K562 (cell line): ENCODE measurements around the gene CMIP. TPM values are rescaled to one million over a fixed set of nuclear protein-coding genes. Genes with fewer than 3 reads are reported as not detected.
A peak's percentile ranks its signal among the peaks of the same experiment; 100 is the strongest.

Source experiments
- BCOR ChIP-seq: fragments of 450-650 bp; IDR thresholded peaks from 2 replicates; pipeline ENCODE4 v1.6.1; 2016
- CBFA2T2 ChIP-seq: fragments of 450-650 bp; conservative IDR thresholded peaks from 2 replicates; pipeline ENCODE4 v1.6.1; 2017; ENCODE audit warnings: mild to moderate bottlenecking
- CCAR2 ChIP-seq: fragments of 200-400 bp; formaldehyde crosslinking; IDR thresholded peaks from 2 replicates; pipeline ENCODE4 v1.6.1; 2017; ENCODE audit warnings: mild to moderate bottlenecking, low read depth, low read length
- FOS ChIP-seq: IDR thresholded peaks from 3 replicates; pipeline ENCODE4 v1.6.1; 2011; ENCODE audit not compliant: insufficient read length; ENCODE audit errors: extremely low read depth
- HNRNPK ChIP-seq: fragments of 200-400 bp; formaldehyde crosslinking; IDR thresholded peaks from one replicate; pipeline ENCODE4 v1.6.1; 2018; ENCODE audit warnings: mild to moderate bottlenecking, low read depth, low read length; ENCODE audit not compliant: poor library complexity, severe bottlenecking
- LEF1 ChIP-seq: fragments of 450-650 bp; IDR thresholded peaks from 2 replicates; pipeline ENCODE4 v1.6.1; 2016; ENCODE audit warnings: mild to moderate bottlenecking
- NFE2 ChIP-seq: IDR thresholded peaks from 2 replicates; pipeline ENCODE4 v1.6.1; 2014; ENCODE audit warnings: antibody characterized with exemption, low read depth
- RFX7 ChIP-seq: fragments of 250-450 bp; sonication (Bioruptor Pico); IDR thresholded peaks from 2 replicates; pipeline ENCODE4 v1.5.1; 2021; ENCODE audit warnings: mild to moderate bottlenecking
- RNF2 ChIP-seq: sonication (generic); IDR thresholded peaks from 2 replicates; pipeline ENCODE4 v1.6.1; 2016
- SNRNP70 ChIP-seq: fragments of 200-400 bp; formaldehyde crosslinking; optimal IDR thresholded peaks from 2 replicates; pipeline ENCODE3; 2017; ENCODE audit warnings: low read depth, low read length
- SREBF2 ChIP-seq: sonication (generic); formaldehyde crosslinking; IDR thresholded peaks from 2 replicates; pipeline ENCODE4 v1.4.0; 2020; ENCODE audit warnings: mild to moderate bottlenecking, missing genetic modification reagents
- YBX1 ChIP-seq: fragments of 450-650 bp; IDR thresholded peaks from 2 replicates; pipeline ENCODE4 v1.7.1; 2016; ENCODE audit warnings: mild to moderate bottlenecking
- ZNF253 ChIP-seq: fragments of 250-450 bp; sonication (Bioruptor Pico); conservative IDR thresholded peaks from 2 replicates; pipeline ENCODE4 v1.6.1; 2021; ENCODE audit warnings: mild to moderate bottlenecking
- ZNF644 ChIP-seq: fragments of 200-800 bp; sonication (Bioruptor generic); IDR thresholded peaks from 2 replicates; pipeline ENCODE4 v1.6.1; 2016; ENCODE audit warnings: low read depth, missing genetic modification characterization, missing compliant biosample characterization
- ZNF699 ChIP-seq: fragments of 250-450 bp; sonication (Bioruptor Pico); IDR thresholded peaks from 2 replicates; pipeline ENCODE4 v1.8.0; 2021; ENCODE audit warnings: mild to moderate bottlenecking, moderate library complexity; ENCODE audit not compliant: insufficient replicate concordance
- ZSCAN32 ChIP-seq: fragments of 450-650 bp; formaldehyde crosslinking; IDR thresholded peaks from 2 replicates; pipeline ENCODE4 v1.4.0; 2020; ENCODE audit warnings: mild to moderate bottlenecking, moderate library complexity
- polyA plus RNA-seq, 8 experiments: library from polyadenylated mRNA; depleted of rRNA in 4 of 8; stranded (reverse) in 5 of 8; unstranded in 3 of 8; fragments of >200 nt; fragmentation: Nextera tagmentation in 2 of 8; fragmentation: Illumina TruSeq in 1 of 8; extraction: Ambion mirVana in 2 of 8; extraction: Trizol in 1 of 8; gene quantifications; 2 replicates each; pipeline versions ENCODE4 v1.2.1 to v1.2.3, GENCODE V29; 2011 to 2014; ENCODE audit warnings: inconsistent platforms in 1 of 8, missing spikeins in 1 of 8
- total RNA-seq, 7 experiments: library from RNA; depleted of rRNA in 6 of 7; stranded (reverse); fragments of >200 nt in 6 of 7; fragmentation: Illumina TruSeq in 2 of 7; extraction: Trizol in 2 of 7; gene quantifications; 2 replicates each; pipeline versions ENCODE4 v1.2.1 to v1.2.3, GENCODE V29; 2011 to 2021; ENCODE audit warnings: low replicate concordance in 1 of 7
- TF ChIP-seq, protein P1 (sequence below): fragments of 450-650 bp; IDR thresholded peaks from 2 replicates; pipeline ENCODE4 v1.6.1; 2016; ENCODE audit warnings: borderline replicate concordance
- TF ChIP-seq, protein P2 (sequence below), 2 experiments: fragments of 450-650 bp in 1 of 2; sonication (generic) in 1 of 2; formaldehyde crosslinking; conservative IDR thresholded peaks; 2 replicates each; pipeline versions ENCODE4 v1.4.0 to v1.8.1; 2020 to 2022; ENCODE audit warnings: mild to moderate bottlenecking in 1 of 2, missing genetic modification reagents in 1 of 2
- TF ChIP-seq, protein P3 (sequence below): fragments of 250-450 bp; sonication (Bioruptor Pico); IDR thresholded peaks from 2 replicates; pipeline ENCODE4 v1.4.0; 2020; ENCODE audit warnings: mild to moderate bottlenecking, moderate library complexity
- TF ChIP-seq, protein P4 (sequence below): fragments of 150-350 bp; IDR thresholded peaks from 2 replicates; pipeline ENCODE4 v1.6.1; 2014; ENCODE audit warnings: low read depth, mild to moderate bottlenecking, low read length, borderline replicate concordance

CMIP gene
- total and polyA plus RNA-seq, 9 of the 15 experiments (the other 6 are each of a cell fraction or from before 2014, with no cell fraction given): 0.94 to 82.5 (median 10.3) TPM

DNA sequence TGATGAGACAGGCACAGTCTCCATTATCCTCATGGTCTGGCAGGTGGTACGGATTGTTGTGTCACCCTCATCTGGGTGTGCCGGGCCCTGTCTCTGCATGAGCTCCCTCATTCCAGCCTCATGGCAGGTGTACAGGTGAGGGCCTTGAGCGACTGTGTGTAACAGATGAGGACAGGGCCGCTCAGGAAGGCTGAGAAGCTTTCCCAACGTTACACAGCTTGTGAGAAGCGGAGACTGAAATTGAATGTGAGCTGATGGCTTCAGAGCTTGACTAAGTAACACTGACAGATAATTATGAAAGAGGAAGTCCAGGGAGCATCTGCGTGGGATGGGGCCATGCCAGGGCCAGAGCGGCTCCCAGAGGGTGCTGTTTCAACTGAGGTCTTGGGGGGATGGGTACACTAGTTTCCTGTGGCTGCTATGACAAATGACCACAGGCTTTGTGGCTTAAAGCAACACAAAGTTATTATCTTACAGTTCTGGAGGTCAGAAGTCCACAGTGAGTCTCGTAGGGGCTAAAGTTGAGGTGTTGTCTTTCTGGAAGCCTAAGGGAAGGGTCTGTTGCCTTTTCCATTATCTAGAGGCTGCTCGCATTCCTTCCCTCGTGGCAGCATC lies 36.7 kb downstream of the CMIP start (continued):
- TF ChIP-seq HNRNPK: no peak
- TF ChIP-seq ZSCAN32 (CRISPR knock-in tag): no peak
- 0 out of 2 replicates have a peak, but pooled peaks have one; percentile 59 for TF ChIP-seq ZNF644 (tag)
- TF ChIP-seq ZNF699 (CRISPR knock-in tag): no peak
- TF ChIP-seq RNF2: peak; percentile 98
- TF ChIP-seq FOS: no peak
- TF ChIP-seq, protein P1, sequence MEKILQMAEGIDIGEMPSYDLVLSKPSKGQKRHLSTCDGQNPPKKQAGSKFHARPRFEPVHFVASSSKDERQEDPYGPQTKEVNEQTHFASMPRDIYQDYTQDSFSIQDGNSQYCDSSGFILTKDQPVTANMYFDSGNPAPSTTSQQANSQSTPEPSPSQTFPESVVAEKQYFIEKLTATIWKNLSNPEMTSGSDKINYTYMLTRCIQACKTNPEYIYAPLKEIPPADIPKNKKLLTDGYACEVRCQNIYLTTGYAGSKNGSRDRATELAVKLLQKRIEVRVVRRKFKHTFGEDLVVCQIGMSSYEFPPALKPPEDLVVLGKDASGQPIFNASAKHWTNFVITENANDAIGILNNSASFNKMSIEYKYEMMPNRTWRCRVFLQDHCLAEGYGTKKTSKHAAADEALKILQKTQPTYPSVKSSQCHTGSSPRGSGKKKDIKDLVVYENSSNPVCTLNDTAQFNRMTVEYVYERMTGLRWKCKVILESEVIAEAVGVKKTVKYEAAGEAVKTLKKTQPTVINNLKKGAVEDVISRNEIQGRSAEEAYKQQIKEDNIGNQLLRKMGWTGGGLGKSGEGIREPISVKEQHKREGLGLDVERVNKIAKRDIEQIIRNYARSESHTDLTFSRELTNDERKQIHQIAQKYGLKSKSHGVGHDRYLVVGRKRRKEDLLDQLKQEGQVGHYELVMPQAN: no peak
- TF ChIP-seq RFX7 (CRISPR knock-in tag): no peak
- TF ChIP-seq CCAR2: no peak
- TF ChIP-seq SREBF2 (CRISPR knock-in tag): no peak
- TF ChIP-seq, protein P2, sequence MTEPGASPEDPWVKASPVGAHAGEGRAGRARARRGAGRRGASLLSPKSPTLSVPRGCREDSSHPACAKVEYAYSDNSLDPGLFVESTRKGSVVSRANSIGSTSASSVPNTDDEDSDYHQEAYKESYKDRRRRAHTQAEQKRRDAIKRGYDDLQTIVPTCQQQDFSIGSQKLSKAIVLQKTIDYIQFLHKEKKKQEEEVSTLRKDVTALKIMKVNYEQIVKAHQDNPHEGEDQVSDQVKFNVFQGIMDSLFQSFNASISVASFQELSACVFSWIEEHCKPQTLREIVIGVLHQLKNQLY (CRISPR knock-in tag; conservative IDR thresholded peaks at IDR 0.05): no peak
- TF ChIP-seq, protein P3, sequence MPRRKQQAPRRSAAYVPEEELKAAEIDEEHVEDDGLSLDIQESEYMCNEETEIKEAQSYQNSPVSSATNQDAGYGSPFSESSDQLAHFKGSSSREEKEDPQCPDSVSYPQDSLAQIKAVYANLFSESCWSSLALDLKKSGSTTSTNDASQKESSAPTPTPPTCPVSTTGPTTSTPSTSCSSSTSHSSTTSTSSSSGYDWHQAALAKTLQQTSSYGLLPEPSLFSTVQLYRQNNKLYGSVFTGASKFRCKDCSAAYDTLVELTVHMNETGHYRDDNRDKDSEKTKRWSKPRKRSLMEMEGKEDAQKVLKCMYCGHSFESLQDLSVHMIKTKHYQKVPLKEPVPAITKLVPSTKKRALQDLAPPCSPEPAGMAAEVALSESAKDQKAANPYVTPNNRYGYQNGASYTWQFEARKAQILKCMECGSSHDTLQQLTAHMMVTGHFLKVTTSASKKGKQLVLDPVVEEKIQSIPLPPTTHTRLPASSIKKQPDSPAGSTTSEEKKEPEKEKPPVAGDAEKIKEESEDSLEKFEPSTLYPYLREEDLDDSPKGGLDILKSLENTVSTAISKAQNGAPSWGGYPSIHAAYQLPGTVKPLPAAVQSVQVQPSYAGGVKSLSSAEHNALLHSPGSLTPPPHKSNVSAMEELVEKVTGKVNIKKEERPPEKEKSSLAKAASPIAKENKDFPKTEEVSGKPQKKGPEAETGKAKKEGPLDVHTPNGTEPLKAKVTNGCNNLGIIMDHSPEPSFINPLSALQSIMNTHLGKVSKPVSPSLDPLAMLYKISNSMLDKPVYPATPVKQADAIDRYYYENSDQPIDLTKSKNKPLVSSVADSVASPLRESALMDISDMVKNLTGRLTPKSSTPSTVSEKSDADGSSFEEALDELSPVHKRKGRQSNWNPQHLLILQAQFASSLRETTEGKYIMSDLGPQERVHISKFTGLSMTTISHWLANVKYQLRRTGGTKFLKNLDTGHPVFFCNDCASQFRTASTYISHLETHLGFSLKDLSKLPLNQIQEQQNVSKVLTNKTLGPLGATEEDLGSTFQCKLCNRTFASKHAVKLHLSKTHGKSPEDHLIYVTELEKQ: 0 out of 2 replicates have a peak, but pooled peaks have one; percentile 53
- TF ChIP-seq SNRNP70: no peak
- no peak; the same call in 1 of the 2 replicates for TF ChIP-seq NFE2
- TF ChIP-seq ZNF253 (CRISPR knock-in tag): no peak
- TF ChIP-seq CBFA2T2: peak; percentile 15; the same call in 1 of the 2 replicates
- TF ChIP-seq, protein P4, sequence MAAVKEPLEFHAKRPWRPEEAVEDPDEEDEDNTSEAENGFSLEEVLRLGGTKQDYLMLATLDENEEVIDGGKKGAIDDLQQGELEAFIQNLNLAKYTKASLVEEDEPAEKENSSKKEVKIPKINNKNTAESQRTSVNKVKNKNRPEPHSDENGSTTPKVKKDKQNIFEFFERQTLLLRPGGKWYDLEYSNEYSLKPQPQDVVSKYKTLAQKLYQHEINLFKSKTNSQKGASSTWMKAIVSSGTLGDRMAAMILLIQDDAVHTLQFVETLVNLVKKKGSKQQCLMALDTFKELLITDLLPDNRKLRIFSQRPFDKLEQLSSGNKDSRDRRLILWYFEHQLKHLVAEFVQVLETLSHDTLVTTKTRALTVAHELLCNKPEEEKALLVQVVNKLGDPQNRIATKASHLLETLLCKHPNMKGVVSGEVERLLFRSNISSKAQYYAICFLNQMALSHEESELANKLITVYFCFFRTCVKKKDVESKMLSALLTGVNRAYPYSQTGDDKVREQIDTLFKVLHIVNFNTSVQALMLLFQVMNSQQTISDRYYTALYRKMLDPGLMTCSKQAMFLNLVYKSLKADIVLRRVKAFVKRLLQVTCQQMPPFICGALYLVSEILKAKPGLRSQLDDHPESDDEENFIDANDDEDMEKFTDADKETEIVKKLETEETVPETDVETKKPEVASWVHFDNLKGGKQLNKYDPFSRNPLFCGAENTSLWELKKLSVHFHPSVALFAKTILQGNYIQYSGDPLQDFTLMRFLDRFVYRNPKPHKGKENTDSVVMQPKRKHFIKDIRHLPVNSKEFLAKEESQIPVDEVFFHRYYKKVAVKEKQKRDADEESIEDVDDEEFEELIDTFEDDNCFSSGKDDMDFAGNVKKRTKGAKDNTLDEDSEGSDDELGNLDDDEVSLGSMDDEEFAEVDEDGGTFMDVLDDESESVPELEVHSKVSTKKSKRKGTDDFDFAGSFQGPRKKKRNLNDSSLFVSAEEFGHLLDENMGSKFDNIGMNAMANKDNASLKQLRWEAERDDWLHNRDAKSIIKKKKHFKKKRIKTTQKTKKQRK: no peak
- TF ChIP-seq LEF1: peak; percentile 94
- TF ChIP-seq BCOR: 0 out of 2 replicates have a peak, but pooled peaks have one; percentile 29
- no peak for TF ChIP-seq YBX1
